NCI-H2107 treated with DMSO at 0.1 percent for 48 hours (cell line): Measurements from ENCODE around the gene PON2.

ENCODE experiments used
- DNase-seq: peaks from one replicate; lab custom pipeline; 2025; ENCODE audit not compliant: unreplicated experiment; lab: John Stamatoyannopoulos, UW

PON2 gene

DNA sequence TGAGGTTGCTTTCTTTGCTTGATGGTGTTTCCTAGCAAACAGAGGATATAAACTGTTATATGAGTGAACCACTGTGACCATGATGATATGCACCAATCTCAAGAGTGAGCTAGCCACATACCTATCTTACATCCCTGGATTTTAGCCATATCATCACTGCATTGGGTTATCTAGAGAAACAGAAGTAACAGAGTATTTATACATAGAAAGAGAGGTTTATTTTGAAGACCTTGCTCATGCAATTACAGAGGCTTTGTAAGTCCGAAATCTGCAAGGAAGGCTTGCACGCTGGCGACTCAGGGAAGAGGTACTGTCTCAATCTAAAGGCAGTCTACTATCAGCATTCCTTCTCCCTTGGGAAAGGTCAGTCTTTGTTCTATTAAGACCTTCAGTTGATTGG, 11.8 kb upstream of the PON2 start:
- DNase-seq, result no peak

DNA sequence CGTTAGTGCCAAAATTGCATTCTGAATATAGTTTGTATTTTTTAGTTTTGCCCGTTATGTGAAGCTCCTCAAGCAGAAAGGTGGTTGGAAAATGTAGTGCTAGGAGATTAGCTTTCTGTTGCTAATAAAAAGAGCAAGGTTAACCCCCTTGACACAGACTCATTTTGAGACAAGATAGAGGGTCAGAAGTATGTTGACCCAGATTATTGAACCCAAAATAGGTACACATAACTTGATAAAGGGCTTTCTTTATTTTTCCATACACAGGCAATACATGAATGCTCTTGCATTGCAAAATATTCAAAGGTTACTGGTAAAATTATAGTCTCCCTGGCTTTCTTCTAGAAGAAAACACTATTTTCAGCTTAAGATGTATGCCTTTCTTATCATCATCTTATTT, 10.0 kb upstream of the PON2 start:
- no peak for DNase-seq

DNA sequence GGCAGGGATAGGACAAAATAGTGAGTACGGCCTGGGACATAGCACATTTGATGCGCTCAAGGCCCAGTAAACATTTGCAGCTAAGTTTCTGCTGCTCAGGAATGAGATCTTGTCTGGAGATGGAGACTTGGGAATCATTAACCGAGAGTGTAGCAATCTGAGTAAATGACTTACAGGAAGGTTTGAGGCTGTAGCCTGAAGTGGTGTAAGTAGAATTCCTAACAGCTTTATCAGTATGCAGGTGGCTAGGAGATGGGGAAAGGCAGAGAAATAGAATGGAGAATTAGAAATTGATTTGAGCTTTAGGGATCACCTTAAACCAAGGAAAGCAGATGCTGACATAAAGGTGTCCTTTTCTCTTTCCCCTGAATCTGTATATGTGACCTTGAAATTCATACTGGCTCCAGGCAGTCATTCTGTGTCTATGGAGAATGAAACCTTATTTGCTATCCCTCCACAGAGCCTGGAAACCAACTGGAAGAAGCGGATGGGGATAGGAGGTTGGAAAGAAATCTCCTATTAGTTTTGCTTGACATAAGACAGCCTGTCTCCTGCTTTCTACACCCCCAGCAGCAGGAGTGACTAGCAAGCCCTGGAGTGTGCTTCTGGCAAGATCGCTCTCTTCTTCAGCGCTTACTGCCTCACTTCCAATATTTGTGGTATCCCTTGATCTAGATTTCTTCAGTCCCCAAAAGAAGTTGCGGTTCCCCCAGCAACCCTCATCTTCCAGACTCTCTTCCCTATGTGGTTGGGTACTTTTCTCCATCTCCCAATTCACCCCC, 6.4 kb upstream of the PON2 start:
- no peak for DNase-seq

GRCh38 chr7:95440394-95441038, 5.7 kb upstream of the PON2 start:
- no peak for DNase-seq

DNA sequence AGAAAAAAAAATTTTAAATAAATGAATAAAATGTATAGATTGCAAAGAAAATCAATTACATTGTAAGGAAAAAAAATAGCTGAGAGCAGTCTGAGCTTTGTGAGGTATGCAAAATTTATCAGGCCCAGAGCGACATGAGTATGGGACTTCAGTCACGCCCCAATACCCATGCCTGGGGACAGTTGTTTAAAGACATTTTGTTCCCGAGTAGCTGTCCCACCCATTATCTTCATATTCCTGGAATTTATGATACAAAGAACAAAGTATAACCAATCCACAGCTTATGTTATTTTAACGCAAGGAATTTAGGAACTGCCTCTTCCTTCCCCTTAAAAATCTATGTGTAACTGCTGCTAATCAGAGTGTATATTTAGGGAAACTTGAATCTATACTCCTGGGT, 1.6 kb upstream of the PON2 start:
- no peak for DNase-seq

GRCh38 chr7:95435422-95435780, 573 bp upstream of the PON2 start:
- DNase-seq, result no peak

DNA sequence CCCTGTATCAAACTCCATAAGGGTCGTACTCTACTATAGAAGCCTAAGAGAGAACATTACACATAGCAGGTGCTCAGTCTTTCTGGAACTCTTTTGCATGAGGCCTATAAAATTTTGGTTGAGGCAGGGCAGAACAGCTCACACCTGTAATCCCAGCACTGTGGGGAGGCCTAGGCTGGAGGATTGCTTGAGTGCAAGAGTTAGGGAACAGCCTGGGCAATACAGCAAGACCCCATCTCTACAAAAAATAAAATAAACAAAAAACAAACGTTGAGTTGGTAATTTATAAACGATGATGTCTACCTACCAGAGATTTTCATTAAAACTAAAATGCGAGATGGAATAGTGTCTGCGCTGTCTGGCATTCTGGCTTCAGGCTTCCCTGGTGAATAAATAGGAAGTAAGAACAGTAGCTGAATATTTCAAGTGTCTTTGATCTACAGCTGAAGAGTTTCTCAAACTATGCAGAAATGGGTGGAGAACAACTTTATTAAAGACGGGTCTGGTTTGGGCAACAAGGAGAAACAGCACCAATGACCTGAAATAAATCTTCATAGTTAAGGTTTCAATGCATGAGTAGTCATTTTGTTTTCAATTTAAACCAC, 774 bp downstream of the PON2 start:
- no peak for DNase-seq

- DNase-seq, result no peak
These were observed 1.7 kb downstream of the PON2 start for GRCh38 chr7:95433129-95433528.

DNA sequence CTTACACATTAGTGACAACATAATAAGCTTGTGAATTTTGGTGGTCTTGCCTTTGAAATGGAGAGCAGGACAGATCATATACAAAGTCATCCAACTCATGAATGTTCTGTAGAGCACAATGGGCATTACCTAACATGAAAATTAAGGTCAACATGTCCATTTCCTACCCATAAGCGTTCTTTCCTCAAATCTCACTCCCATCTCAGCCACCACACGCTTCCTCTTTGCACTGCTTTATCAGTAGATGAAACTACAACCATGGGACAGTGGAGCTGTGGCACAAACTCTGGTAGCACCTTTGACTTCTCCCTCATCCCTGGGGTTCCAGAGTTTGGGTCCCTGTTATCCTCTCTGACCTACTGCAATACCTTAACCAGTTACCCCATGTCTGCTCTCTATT, 2.2 kb downstream of the PON2 start:
- no peak for DNase-seq

GRCh38 chr7:95430864-95431263, 4.0 kb downstream of the PON2 start:
- no peak for DNase-seq

DNA sequence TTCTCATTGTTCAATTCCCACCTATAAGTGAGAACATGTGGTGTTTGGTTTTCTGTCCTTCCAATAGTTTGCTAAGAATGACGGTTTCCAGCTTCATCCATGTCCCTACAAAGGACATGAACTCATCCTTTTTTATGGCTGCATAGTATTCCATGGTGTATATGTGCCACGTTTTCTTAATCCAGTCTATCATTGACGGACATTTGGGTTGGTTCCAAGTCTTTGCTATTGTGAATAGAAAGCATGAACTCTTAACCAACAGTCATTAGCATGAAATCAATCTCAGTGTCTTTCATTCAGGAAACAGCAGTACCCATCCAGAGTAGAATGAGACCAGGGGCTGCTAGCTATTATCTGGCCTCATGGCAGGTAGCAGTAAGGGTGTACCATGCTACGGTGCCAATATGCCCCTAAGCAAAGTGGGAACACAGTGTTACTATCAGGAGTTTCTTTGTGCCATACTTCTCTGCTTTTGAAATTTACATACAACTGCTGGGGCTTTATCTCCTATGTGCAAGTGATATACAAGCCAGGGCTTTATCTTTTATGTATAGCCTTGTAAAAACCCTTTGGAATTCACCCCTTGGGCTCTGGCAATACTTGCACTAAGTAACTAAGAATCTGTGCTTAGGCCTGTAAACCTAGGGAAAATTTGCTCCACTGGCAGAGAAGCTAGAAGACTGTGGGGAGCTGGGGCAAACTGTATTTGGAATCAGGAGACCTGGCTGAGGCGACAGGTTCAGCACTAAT, 5.4 kb downstream of the PON2 start:
- DNase-seq, result no peak

- peak; percentile 15 for DNase-seq
These were observed 6.8 kb downstream of the PON2 start for GRCh38 chr7:95427914-95428516.

- DNase-seq, result no peak
These were observed 7.7 kb downstream of the PON2 start for GRCh38 chr7:95427166-95427565.

GRCh38 chr7:95425694-95426093, 9.1 kb downstream of the PON2 start:
- DNase-seq, result no peak

DNA sequence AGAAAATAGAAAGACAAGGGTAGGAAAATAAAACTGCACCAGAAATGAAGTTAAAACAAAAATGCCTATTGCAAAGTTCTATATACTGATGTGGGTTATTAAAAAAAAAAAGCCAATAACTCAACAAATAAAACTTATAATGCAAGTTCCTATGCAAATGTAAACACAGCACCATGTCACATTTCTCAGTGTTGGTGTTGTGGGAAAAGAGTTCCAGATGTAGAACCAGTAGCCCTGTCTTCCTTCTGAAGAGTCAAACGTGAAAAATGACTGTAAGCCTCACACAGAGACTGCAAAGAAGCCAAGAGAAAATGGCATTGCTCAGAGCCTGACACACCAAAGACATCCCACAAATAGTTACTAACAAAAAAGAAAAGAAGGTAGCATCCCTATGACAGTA, 10.1 kb downstream of the PON2 start:
- no peak for DNase-seq

DNA sequence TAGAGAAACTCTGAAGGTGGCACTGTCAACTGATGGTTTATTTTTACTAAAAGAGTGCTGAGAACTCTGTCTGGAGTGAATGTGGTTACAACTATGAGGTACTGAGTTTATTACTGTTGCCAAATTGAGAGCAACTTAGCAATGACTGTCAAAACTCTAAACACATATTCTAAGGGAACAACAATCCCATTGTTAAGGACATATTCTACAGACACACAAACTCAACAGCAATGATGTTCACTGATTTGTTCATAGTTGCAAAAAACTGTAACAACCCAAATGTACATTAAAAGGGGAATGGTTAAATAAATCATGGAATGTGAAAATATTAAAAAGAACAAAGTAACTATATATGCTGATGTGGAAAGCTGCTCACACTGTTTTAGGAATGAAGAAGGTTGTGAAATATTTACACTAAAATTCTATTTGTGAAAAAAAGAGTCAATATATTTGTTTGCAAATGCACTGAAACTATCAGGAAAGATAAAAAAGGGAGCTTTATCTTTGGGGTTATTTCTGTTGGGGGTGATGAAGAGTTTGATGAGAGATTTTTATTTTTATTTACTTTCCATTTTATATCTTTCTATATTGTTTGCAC, 12.9 kb downstream of the PON2 start:
- no peak for DNase-seq

GRCh38 chr7:95421000-95421846, 13.6 kb downstream of the PON2 start:
- DNase-seq, result peak; percentile 76

- no peak for DNase-seq
These were observed 22.8 kb downstream of the PON2 start for GRCh38 chr7:95412075-95412474.

DNA sequence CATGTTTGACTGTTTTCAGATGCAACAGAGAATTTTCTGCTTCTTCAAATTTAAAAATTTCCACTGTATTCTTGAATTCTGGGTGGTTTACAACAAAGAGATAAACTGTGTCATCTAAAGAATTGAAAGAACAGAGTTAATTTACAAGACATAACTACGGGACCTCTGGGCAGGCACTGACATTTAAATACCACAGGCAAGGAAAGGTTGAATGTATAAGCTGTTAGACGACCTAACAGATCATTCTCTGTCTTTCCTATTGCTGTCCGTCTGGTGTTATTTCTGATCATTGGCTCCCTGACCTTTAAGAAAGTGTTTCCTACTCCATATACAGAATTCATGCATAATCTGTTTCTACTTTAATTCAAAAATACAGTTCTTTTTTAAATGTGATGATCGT, 23.2 kb downstream of the PON2 start:
- no peak for DNase-seq

GRCh38 chr7:95411036-95411435, 23.8 kb downstream of the PON2 start:
- DNase-seq, result no peak
